HEK293 (cell line): ENCODE data around the gene UBR2.
A peak's percentile ranks its signal among the peaks of the same experiment; 100 is the strongest.

Source experiments
- CTCF ChIA-PET: fragments of 350-600 bp; formaldehyde crosslinking; extraction: SDS; loops from one replicate; lab custom pipeline; 2021; ENCODE audit warnings: antibody characterized with exemption; lab: Yijun Ruan, JAX
- POLR2A ChIA-PET: fragments of 300-600 bp; formaldehyde crosslinking; extraction: SDS; loops from one replicate; lab custom pipeline; 2020; ENCODE audit warnings: antibody characterized with exemption, inconsistent platforms; lab: Yijun Ruan, JAX
- H3K27ac ChIP-seq: fragments of 200-500 bp; sonication (Bioruptor generic); 2 replicates; pipeline ENCODE4 v1.5.1; 2014; ENCODE audit warnings: low read depth, low read length, control low read depth, inconsistent platforms; ENCODE audit errors: extremely low read depth
- H3K36me3 ChIP-seq, 2 experiments: fragments of 200-500 bp in 1 of 2; sonication (Bioruptor generic) in 1 of 2; 1 replicate in 1 of 2; 2 replicates in 1 of 2; pipeline ENCODE4 v1.5.1; 2014 to 2017; ENCODE audit warnings: inconsistent platforms in 2 of 2, low read length in 2 of 2; ENCODE audit not compliant: control insufficient read depth in 2 of 2, insufficient read depth in 1 of 2
- H3K4me1 ChIP-seq: fragments of 200-500 bp; sonication (Bioruptor generic); 2 replicates; pipeline ENCODE4 v1.5.1; 2014; ENCODE audit warnings: mild to moderate bottlenecking, low read length, inconsistent platforms; ENCODE audit not compliant: control insufficient read depth, insufficient read depth
- H3K4me3 ChIP-seq: 2 replicates; pipeline ENCODE4 v1.5.1; 2011; ENCODE audit warnings: low read depth, mild to moderate bottlenecking, control low read depth, low read length, moderate library complexity
- H3K9me3 ChIP-seq: fragments of 200-500 bp; sonication (Bioruptor generic); 2 replicates; pipeline ENCODE4 v1.5.1; 2014; ENCODE audit warnings: low read depth, low read length, inconsistent platforms; ENCODE audit not compliant: control insufficient read depth, insufficient read depth
- FEZF1 ChIP-seq: fragments of 450-650 bp; formaldehyde crosslinking; IDR thresholded peaks from 2 replicates; pipeline ENCODE4 v1.5.1; 2016; ENCODE audit warnings: missing biosample characterization, missing genetic modification characterization
- MZF1 ChIP-seq: fragments of 450-650 bp; formaldehyde crosslinking; IDR thresholded peaks from 2 replicates; pipeline ENCODE4 v1.5.1; 2017; ENCODE audit warnings: missing biosample characterization, missing genetic modification characterization, borderline replicate concordance
- SCRT2 ChIP-seq: fragments of 450-650 bp; formaldehyde crosslinking; IDR thresholded peaks from 2 replicates; pipeline ENCODE4 v1.5.1; 2016; ENCODE audit warnings: missing biosample characterization, missing genetic modification characterization
- ZBTB49 ChIP-seq: fragments of 450-650 bp; formaldehyde crosslinking; IDR thresholded peaks from 2 replicates; pipeline ENCODE4 v1.5.1; 2016; ENCODE audit warnings: missing biosample characterization, missing genetic modification characterization, low read depth
- ZNF157 ChIP-seq: fragments of 450-650 bp; formaldehyde crosslinking; IDR thresholded peaks from 2 replicates; pipeline ENCODE4 v1.5.1; 2016; ENCODE audit warnings: missing biosample characterization, missing genetic modification characterization
- ZNF169 ChIP-seq: fragments of 450-650 bp; formaldehyde crosslinking; IDR thresholded peaks from 2 replicates; pipeline ENCODE4 v1.5.1; 2016; ENCODE audit warnings: missing biosample characterization, missing genetic modification characterization
- ZNF2 ChIP-seq: fragments of 450-650 bp; formaldehyde crosslinking; IDR thresholded peaks from 2 replicates; pipeline ENCODE4 v1.5.1; 2016; ENCODE audit warnings: missing biosample characterization, missing genetic modification characterization
- ZNF202 ChIP-seq: fragments of 450-650 bp; formaldehyde crosslinking; IDR thresholded peaks from 2 replicates; pipeline ENCODE4 v1.5.1; 2016; ENCODE audit warnings: missing biosample characterization, missing genetic modification characterization, borderline replicate concordance
- ZNF221 ChIP-seq: fragments of 450-650 bp; formaldehyde crosslinking; IDR thresholded peaks from 2 replicates; pipeline ENCODE4 v1.5.1; 2017; ENCODE audit warnings: missing biosample characterization, missing genetic modification characterization, borderline replicate concordance
- ZNF223 ChIP-seq: fragments of 450-650 bp; formaldehyde crosslinking; IDR thresholded peaks from 2 replicates; pipeline ENCODE4 v1.5.1; 2016; ENCODE audit warnings: missing biosample characterization, missing genetic modification characterization
- ZNF24 ChIP-seq: fragments of 450-650 bp; formaldehyde crosslinking; IDR thresholded peaks from 2 replicates; pipeline ENCODE4 v1.5.1; 2016; ENCODE audit warnings: missing biosample characterization, missing genetic modification characterization
- ZNF266 ChIP-seq: fragments of 450-650 bp; formaldehyde crosslinking; IDR thresholded peaks from 2 replicates; pipeline ENCODE4 v1.5.1; 2016; ENCODE audit warnings: missing biosample characterization, missing genetic modification characterization, low read depth
- ZNF350 ChIP-seq: fragments of 450-650 bp; formaldehyde crosslinking; IDR thresholded peaks from 2 replicates; pipeline ENCODE4 v1.5.0; 2017; ENCODE audit warnings: missing biosample characterization, mild to moderate bottlenecking, missing genetic modification characterization
- ZNF48 ChIP-seq: fragments of 450-650 bp; formaldehyde crosslinking; IDR thresholded peaks from 2 replicates; pipeline ENCODE4 v1.5.1; 2016; ENCODE audit warnings: missing biosample characterization, missing genetic modification characterization
- ZNF510 ChIP-seq: fragments of 450-650 bp; formaldehyde crosslinking; IDR thresholded peaks from 2 replicates; pipeline ENCODE4 v1.5.1; 2018; ENCODE audit warnings: mild to moderate bottlenecking, missing genetic modification characterization, missing biosample characterization; ENCODE audit not compliant: insufficient replicate concordance
- ZNF548 ChIP-seq: fragments of 450-650 bp; formaldehyde crosslinking; IDR thresholded peaks from 2 replicates; pipeline ENCODE4 v1.5.1; 2016; ENCODE audit warnings: missing biosample characterization, missing genetic modification characterization
- ZNF561 ChIP-seq: fragments of 450-650 bp; IDR thresholded peaks from 2 replicates; pipeline ENCODE4 v1.5.1; 2018; ENCODE audit warnings: missing biosample characterization, missing genetic modification characterization, borderline replicate concordance
- ZNF585B ChIP-seq: fragments of 450-650 bp; formaldehyde crosslinking; IDR thresholded peaks from 2 replicates; pipeline ENCODE4 v1.5.1; 2016; ENCODE audit warnings: missing biosample characterization, missing genetic modification characterization
- ZNF600 ChIP-seq: fragments of 450-650 bp; formaldehyde crosslinking; IDR thresholded peaks from 2 replicates; pipeline ENCODE4 v1.5.1; 2016; ENCODE audit warnings: missing biosample characterization, missing genetic modification characterization
- ZNF629 ChIP-seq: fragments of 450-650 bp; formaldehyde crosslinking; IDR thresholded peaks from 2 replicates; pipeline ENCODE4 v1.5.1; 2017; ENCODE audit warnings: missing biosample characterization, missing genetic modification characterization
- ZNF660 ChIP-seq: fragments of 450-650 bp; IDR thresholded peaks from 2 replicates; pipeline ENCODE4 v1.5.1; 2018; ENCODE audit warnings: missing biosample characterization, mild to moderate bottlenecking, missing genetic modification characterization
- ZNF677 ChIP-seq: fragments of 450-650 bp; IDR thresholded peaks from 2 replicates; pipeline ENCODE4 v1.5.0; 2018; ENCODE audit warnings: missing biosample characterization, mild to moderate bottlenecking, missing genetic modification characterization, moderate library complexity
- ZNF768 ChIP-seq: fragments of 450-650 bp; formaldehyde crosslinking; IDR thresholded peaks from 2 replicates; pipeline ENCODE4 v1.5.1; 2018; ENCODE audit warnings: missing biosample characterization, mild to moderate bottlenecking, missing genetic modification characterization
- ZNF776 ChIP-seq: fragments of 450-650 bp; formaldehyde crosslinking; IDR thresholded peaks from 2 replicates; pipeline ENCODE4 v1.5.0; 2017; ENCODE audit warnings: missing biosample characterization, missing genetic modification characterization, borderline replicate concordance
- ZNF792 ChIP-seq: fragments of 450-650 bp; formaldehyde crosslinking; IDR thresholded peaks from 2 replicates; pipeline ENCODE4 v1.5.1; 2016; ENCODE audit warnings: missing biosample characterization, missing genetic modification characterization

UBR2 gene

GRCh38 chr6:42525206-42525605 is 38.6 kb upstream of the UBR2 start (continued):
- no peak for TF ChIP-seq ZNF48 (tag by site-specific recombination)
- TF ChIP-seq ZNF600 (tag by site-specific recombination): no peak
- TF ChIP-seq ZNF792: no peak
- TF ChIP-seq ZNF677 (tag by site-specific recombination): no peak
- no peak for TF ChIP-seq ZNF24 (tag by site-specific recombination)
- TF ChIP-seq, all 188 proteins: peak for 0

- Histone ChIP-seq H3K27ac (no peak overlapping the region), H3K4me3 (no peak overlapping the region), H3K36me3 (no peaks in the 10 kb centered on the region), H3K4me1 (no peaks in the 10 kb centered on the region), H3K9me3 (no peaks in the 10 kb centered on the region)
- POLR2A ChIA-PET: no interaction called here
- CTCF ChIA-PET: interaction anchor here (0.6 to 1.4 kb wide), 2 partner anchors 21 to 144 kb away, joined by 3 to 7 read pairs; no protein-coding TSS in a partner anchor
- TF ChIP-seq ZNF266 (tag by site-specific recombination) (no peak), ZNF585B (tag by site-specific recombination) (no peak), ZNF157 (tag by site-specific recombination) (no peak), FEZF1 (no peak), ZNF660 (tag by site-specific recombination) (no peak), ZNF221 (tag by site-specific recombination) (no peak), SCRT2 (tag by site-specific recombination) (no peak)
Observed at GRCh38 chr6:42526616-42527015, 37.2 kb upstream of the UBR2 start.

GRCh38 chr6:42527204-42527603 is 36.6 kb upstream of the UBR2 start:
- POLR2A ChIA-PET: no interaction called here
- TF ChIP-seq ZNF776 (tag by site-specific recombination) (no peak), ZNF510 (no peak), ZNF768 (tag by site-specific recombination) (peak; percentile 50; the same call in 1 of the 2 replicates), ZNF548 (tag by site-specific recombination) (no peak), ZNF202 (tag by site-specific recombination) (no peak), ZNF169 (no peak), ZNF48 (tag by site-specific recombination) (no peak), ZBTB49 (tag by site-specific recombination) (no peak)
- Histone ChIP-seq H3K36me3 (no peaks in the 10 kb centered on the region), H3K4me3 (no peak overlapping the region), H3K27ac (no peak overlapping the region), H3K9me3 (no peaks in the 10 kb centered on the region), H3K4me1 (no peaks in the 10 kb centered on the region)
- CTCF ChIA-PET: interaction anchor here (0.6 kb wide), 1 partner anchor 144 kb away, joined by 3 read pairs; no protein-coding TSS in a partner anchor

- TF ChIP-seq MZF1 (tag by site-specific recombination) (no peak), ZNF2 (no peak), ZNF561 (tag by site-specific recombination) (no peak), ZNF660 (tag by site-specific recombination) (no peak), ZNF223 (tag by site-specific recombination) (no peak), ZNF629 (tag by site-specific recombination) (no peak), SCRT2 (tag by site-specific recombination) (no peak), ZNF350 (tag by site-specific recombination) (no peak)
- no peak overlapping the region for H3K4me3 ChIP-seq
- no peaks in the 10 kb centered on the region for H3K36me3 ChIP-seq
- ChIA-PET POLR2A (no interaction called here), CTCF (interaction anchor here (0.8 to 4.0 kb wide), 7 partner anchors 11 to 316 kb away, joined by 3 to 47 read pairs (median 5); no protein-coding TSS in a partner anchor)
- no peak overlapping the region for H3K27ac ChIP-seq
- no peaks in the 10 kb centered on the region for H3K4me1 ChIP-seq
- H3K9me3 ChIP-seq: no peaks in the 10 kb centered on the region
Observed at GRCh38 chr6:42530296-42530695, 33.5 kb upstream of the UBR2 start.
